Muscle of arm (tissue), 14 donors: ENCODE measurements around the gene LZIC. TPM values are rescaled to one million over a fixed set of nuclear protein-coding genes. Genes with fewer than 3 reads are reported as not detected.
"Not testable (repeated sequence)": the region's sequence is repeated elsewhere in the genome, so short reads cannot be mapped to it uniquely, and the experiment has no call there.

Source experiments
- DNase-seq: peaks from one replicate; pipeline ENCODE4 v3.0.0-alpha.2; 2013
- long read RNA-seq, 11 donors: transcript quantifications; one replicate each; lab custom pipeline, GENCODE V29; 2026
- polyA plus RNA-seq, 12 donors: library from polyadenylated mRNA; unstranded; fragments of 120-200 nt; gene quantifications; one replicate each; pipeline ENCODE4 v1.2.1, GENCODE V29; 2013; ENCODE audit not compliant: insufficient read length in 12 of 12

Gene LZIC
- polyA plus RNA-seq = 10 to 100 TPM in 11 of 12 donors, not detected in 1; 46.8 to 82.0 (median 60.2) TPM
- long read RNA-seq, donor 1, transcript LZIC-202 (8 exons, 2,281 nt) = major isoform, 7 of 16 reads
- long read RNA-seq, donor 1, transcript LZIC-201 (8 exons, 945 nt) = minor isoform, 5 of 16 reads
- long read RNA-seq, donor 1, partial matches to known transcripts = 0 of 16 reads
- long read RNA-seq, donor 1, other reads (novel, unspliced or antisense) = 0 of 16 reads
- long read RNA-seq, donor 2, transcript LZIC-201 (8 exons, 945 nt) = major isoform, 11 of 25 reads
- long read RNA-seq, donor 2, transcript LZIC-203 (7 exons, 1,405 nt) = major isoform, 11 of 25 reads
- long read RNA-seq, donor 2, partial matches to known transcripts = 0 of 25 reads
- long read RNA-seq, donor 2, other reads (novel, unspliced or antisense) = 0 of 25 reads
- long read RNA-seq, donor 3, transcript LZIC-201 (8 exons, 945 nt) = major isoform, 5 of 8 reads
- long read RNA-seq, donor 3, partial matches to known transcripts = 0 of 8 reads
- long read RNA-seq, donor 3, other reads (novel, unspliced or antisense) = 0 of 8 reads
- long read RNA-seq, donor 4, partial matches to known transcripts = 0 of 5 reads
- long read RNA-seq, donor 4, other reads (novel, unspliced or antisense) = 0 of 5 reads
- long read RNA-seq, donor 5, transcript LZIC-202 (8 exons, 2,281 nt) = major isoform, 10 of 29 reads
- long read RNA-seq, donor 5, transcript LZIC-201 (8 exons, 945 nt) = major isoform, 10 of 29 reads
- long read RNA-seq, donor 5, partial matches to known transcripts = 5 of 29 reads
- long read RNA-seq, donor 5, other reads (novel, unspliced or antisense) = 0 of 29 reads
- long read RNA-seq, donor 6, transcript LZIC-202 (8 exons, 2,281 nt) = major isoform, 7 of 13 reads
- long read RNA-seq, donor 6, partial matches to known transcripts = 0 of 13 reads
- long read RNA-seq, donor 6, other reads (novel, unspliced or antisense) = 0 of 13 reads
- long read RNA-seq, donor 7, partial matches to known transcripts = 0 of 8 reads
- long read RNA-seq, donor 7, other reads (novel, unspliced or antisense) = 0 of 8 reads
- long read RNA-seq, donor 8, transcript LZIC-201 (8 exons, 945 nt) = minor isoform, 5 of 18 reads
- long read RNA-seq, donor 8, transcript LZIC-203 (7 exons, 1,405 nt) = major isoform, 7 of 18 reads
- long read RNA-seq, donor 8, transcript LZIC-202 (8 exons, 2,281 nt) = minor isoform, 6 of 18 reads
- long read RNA-seq, donor 8, partial matches to known transcripts = 0 of 18 reads
- long read RNA-seq, donor 8, other reads (novel, unspliced or antisense) = 0 of 18 reads
- long read RNA-seq, donor 9, transcript LZIC-201 (8 exons, 945 nt) = major isoform, 5 of 8 reads
- long read RNA-seq, donor 9, partial matches to known transcripts = 0 of 8 reads
- long read RNA-seq, donor 9, other reads (novel, unspliced or antisense) = 0 of 8 reads
- long read RNA-seq, donor 10, transcript LZIC-203 (7 exons, 1,405 nt) = major isoform, 8 of 18 reads
- long read RNA-seq, donor 10, transcript LZIC-202 (8 exons, 2,281 nt) = major isoform, 8 of 18 reads
- long read RNA-seq, donor 10, partial matches to known transcripts = 0 of 18 reads
- long read RNA-seq, donor 10, other reads (novel, unspliced or antisense) = 0 of 18 reads
- long read RNA-seq, donor 11, transcript LZIC-203 (7 exons, 1,405 nt) = major isoform, 6 of 8 reads
- long read RNA-seq, donor 11, partial matches to known transcripts = 0 of 8 reads
- long read RNA-seq, donor 11, other reads (novel, unspliced or antisense) = 0 of 8 reads

DNA sequence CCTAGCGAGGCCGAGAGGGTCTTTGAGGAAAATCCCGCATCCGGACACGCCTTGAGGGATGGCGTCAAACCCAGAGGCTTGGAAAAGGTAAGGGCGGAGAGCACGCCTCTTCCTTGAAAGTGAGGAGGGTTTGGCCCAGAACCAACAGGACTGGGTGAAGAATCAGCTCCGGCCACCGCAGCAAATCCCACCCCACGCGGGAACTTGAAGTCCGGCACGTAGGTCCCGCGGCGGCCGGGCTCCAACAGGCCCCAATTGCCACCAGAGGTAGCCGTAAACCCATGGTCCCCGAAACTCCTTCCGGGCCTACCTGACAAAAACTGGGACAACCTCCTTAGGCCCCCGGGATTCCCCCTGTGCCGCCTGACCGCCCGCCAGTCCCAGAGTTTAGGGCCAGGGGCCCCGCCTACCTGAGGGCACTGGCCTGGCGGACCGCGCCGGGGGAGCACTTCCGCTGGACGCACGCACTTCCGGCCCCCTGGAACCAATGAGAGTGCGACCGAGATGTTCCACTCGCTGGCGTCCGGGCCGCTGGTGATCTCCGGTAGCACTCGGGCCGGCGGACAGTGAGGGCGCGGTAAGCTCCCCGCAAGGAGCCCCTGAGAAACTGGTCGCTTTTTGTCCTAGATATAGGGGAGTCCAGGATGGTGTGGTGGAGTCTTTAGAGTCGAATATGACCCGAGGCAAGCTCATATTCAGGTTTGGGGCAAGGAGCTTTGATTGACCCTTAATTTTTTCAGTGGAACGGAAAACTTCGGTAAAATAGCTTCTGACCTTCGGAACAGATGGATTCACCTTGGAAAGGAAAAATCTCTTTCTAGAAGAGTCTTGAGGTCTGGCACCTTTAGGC, at the start of gene LZIC, which contains the start of gene NMNAT1:
Gene LZIC, minus strand, starts transcription at position 453 of the 850 bp plus-strand sequence. CDS start 6,772 bp downstream, outside the sequence.
Gene NMNAT1, plus strand, starts transcription at position 537 of the 850 bp plus-strand sequence. CDS start 28,599 bp downstream, outside the sequence.
- peak; percentile 94 for DNase-seq

DNA sequence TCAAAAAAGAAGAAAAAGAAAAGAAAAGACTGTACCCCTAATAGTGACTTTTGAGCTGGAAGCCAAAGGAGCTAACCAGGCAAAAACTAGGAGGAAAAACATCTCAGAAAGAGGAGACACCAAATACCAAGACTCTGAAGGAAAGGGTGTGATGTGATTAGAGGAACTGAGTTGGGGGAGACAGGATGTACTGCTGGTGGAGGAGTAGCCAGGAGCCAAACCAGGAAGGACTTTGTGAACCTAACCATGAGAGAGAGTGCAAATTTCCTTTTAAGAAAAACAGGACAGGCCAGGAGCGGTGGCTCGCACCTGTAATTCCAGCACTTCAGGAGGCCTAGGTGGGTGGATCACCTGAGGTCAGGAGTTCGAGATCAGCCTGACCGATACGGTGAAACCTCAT, 49.7 kb upstream of the LZIC start:
- no peak for DNase-seq

DNA sequence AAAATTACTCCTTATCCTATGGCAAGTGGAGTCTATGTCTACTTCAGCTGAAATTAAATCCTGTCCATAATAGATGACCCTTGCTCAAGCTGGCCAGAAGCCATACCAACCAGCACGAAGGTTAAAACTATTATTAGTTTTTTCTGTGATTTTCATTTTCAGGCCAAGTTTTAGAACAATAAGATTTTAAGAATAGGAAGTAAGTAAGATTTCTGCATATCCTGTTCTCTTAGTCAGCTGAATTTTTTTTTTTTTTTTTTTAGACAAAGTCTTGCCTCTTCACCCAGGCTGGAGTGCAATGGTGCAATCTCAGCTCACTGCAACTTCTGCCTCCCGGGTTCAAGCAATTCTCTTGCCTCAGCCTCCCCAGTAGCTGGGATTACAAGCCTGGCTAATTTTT, 47.8 kb upstream of the LZIC start:
- no peak for DNase-seq

DNA sequence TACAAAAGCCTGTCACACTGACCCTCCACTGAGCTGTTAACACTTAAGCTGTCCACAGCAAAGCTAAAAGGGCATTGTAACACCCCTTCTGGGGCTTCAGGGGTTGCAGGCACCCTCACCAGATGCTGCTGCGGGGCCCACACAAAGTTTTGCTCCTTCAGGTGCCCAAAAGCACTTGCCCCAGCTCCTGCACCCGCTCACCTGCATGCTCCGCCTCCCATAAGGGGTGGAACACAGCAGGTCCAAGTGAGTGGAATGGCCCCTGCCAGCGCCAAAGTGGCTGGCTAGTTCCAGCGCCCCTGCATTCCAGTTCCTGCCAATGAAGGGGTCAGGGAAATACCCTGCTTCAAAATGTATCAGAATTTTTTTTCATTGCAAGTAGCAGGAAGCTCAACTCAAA, 46.6 kb upstream of the LZIC start:
- DNase-seq = no peak

DNA sequence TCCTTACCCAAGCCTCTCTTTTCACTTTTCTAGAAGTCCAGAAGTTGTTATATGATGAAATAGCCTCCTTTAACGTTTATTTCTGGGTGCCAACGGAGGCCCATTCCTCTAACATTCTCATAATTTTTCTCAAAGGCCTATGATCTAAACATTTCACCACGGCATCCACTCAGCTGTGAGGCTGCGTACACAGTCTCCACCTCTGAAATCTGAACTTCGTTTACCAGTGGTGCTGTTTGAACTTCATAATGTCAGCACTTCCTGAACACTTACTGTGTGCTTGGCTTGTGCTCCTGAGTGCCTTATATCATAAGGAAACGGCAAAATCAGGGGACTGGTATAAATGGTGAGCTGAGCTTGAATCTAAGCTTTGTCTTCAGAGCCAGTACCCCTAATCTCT, 41.8 kb upstream of the LZIC start:
- DNase-seq = no peak

DNA sequence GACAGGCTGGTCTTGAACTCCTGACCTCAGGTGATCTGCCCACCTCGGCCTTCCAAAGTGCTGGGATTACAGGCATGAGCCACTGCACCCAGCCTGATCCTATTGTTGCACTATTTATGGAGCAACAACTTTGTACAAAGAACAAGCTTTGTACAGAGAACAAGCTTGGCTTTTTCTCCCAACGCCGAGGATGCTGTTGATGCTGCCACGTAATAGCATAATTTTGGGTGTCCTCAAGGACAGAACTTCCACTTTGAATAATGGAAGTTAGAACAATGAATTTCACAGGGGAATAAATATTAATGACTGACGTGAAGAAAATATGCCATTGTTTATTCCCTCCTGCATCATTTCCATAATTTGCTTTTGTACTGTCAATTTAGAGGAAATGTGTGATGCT, 41.1 kb upstream of the LZIC start:
- no peak for DNase-seq

DNA sequence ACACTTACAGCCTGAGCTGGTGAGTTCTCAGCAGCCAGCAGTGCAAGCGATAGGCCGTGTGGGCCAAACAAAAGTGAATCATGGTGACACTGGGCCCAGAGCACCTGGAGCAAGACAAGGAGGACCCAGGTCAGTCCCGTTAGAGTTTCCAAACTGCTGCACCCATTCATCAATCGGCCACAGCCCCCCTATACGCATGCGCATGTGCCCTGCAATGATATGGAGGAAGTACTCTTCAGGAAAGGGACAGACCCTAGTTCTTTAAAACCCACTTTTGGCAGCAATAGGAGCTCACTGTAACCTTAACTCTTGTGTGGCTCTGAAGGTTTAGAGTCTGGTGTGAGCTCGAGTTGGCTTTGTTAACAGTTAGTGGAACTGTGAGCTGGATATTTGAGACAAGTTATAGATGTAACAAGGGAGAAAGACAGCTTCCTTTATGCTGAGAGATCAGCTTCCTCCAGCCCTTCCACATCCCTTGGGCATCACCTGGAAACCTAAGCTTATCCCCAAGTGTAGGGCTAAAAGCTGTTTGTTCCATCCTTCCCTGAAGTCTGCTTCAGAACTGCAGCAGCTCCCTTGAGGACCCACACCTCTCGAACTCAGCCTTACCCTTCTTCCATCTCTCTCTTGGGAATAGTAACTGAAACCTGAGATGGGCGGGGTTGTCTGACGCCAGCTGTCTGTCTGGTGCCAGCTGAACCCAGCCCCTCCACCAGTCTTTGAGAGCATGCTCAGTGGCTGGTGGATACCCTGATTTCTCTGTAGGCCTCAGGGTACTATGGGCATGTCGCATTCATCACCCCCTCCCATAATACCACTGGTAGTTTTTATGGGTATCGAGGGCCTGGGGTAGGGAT, 17.7 kb upstream of the LZIC start:
- DNase-seq = no peak

DNA sequence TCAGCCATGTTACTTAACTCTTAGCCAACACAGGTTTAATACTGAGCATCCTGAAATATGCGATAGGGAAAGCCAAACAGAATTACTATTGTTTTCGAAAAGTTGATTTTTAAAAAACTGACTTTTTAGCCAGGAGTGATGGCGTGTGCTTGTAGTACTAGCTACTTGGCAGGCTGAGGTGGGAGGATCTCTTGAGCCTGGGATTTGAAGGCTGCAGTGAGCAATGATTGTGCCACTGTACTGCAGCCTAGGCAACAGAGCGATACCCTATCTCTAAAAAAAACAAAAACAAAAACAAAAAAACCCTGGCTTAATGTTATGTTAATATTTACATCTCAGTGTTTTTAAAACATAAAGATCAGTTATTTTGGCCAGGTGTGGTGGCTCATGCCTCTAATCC, 16.8 kb upstream of the LZIC start:
- no peak for DNase-seq

DNA sequence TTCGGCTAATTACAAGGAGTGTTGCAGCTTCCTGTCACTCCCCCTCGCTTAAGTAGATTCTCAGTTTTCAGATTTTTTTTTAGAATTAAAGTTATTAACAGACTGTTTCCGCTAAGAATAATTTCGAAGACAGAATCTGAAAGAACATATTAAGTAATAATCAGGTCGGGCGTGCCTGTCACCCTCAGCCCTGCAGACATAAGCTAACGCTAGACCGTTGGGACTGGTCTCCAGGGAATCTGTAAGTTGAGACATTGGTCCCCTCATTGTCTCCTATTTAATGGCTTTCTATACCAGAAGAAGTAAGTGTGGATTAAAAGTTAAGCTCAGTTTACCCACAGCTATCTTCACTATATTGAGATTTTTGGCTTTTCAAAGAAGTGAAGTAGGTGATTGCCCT, 14.5 kb upstream of the LZIC start:
- no peak for DNase-seq

DNA sequence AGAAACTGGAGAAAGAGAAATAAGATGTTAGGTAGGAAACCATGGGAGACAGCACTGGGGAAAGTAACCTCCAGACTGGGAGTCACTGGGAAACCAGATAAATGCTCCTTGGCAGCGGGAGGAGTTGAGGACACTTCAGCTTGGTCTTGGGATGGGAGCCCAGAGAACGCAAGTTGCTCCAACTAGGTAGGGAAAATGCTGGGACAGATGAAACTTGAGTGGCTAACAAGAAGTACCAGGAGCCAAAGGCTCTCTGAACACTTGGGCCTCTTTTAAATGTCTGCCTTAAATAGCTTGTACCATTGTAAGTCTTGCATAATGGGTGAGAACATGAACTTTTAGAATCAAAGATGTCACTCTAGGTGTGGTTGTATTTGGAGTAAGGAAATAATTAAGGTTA, 3.1 kb upstream of the LZIC start:
- no peak for DNase-seq

DNA sequence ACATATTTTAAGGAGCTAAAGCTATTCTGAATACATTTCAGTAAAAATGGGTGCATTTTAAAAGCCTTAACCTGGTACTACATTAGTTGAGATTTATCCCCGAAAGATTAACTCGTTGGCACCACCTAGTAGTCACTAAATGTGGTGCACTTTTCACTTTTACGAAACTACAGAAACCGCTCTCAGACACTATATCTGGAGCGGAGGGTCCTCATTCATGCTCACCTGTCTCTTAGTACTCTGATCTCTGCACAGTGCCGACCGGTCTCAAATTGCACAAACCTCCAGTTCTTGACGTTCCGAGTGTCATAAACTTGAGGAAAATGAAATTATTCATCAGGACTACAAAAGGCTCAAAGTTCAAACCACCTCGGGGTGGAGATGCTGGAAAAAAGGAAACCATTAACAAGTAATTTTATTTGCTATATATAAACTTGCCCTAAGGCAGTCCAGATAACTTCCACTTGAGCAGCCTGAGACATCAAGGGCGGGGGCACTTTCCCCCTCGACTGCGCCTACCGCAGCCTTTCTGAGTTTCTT, 722 bp downstream of the LZIC start:
- peak; percentile 46 for DNase-seq

DNA sequence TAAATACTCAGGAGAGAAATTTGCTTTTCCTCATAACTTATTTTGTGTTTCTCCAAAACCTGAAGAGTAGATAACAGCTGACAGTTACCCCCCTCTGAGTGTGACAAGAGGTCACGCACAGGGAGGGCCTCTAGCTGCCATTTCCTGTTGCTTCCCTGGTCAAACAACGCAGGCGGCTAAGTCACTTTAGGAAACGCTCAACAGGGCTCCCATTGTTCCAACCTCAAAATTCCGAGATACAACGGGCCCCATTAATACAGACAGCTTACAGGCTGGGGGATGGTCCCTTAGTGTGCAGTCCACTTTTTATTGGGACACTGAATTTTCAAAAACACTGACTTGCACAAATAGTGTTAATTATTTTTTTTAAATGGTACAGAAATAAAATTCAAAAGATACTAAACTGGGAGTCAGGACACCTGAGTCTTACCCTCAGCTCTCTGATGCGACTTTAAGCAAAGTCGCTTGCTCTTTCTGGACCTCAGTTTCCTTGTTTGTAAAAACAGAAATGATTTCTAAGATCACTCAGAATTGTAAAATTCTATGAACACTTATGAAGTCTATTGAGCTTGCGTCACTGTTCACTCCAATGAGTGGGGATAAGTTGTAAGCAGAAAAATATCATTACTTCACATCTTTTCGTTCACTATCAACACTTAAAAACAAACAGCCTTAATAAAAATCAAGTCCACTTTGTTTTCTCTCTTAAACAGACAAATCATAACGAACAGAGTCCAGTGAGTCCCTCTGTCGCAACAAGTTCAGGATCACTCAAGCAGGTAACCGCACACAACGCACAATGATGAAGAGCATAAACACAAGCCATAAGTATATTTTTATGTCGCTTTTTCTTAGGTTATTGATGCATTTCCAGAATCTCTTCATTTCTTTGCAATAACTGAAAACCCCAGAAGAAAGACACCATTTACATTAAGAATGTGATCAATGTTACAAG, 13.5 kb downstream of the LZIC start:
- DNase-seq = no peak

DNA sequence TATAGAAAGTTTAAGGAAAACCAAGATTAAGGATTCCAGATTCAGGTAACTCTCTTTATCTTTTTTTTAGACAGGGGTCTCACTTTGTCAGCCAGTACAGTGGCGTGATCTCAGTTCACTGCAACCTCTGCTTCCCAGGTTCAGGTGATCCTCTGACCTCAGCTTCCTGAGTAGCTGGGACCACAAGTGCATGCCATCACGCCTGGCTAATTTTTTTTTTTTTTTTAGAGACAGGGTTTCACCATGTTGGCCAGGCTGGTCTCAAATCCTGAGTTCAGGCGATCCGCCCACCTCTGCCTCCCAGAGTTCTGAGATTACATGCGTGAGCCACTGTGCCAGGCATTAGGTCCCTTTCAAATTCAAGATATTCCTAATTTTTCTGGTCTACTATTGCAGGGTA, 15.9 kb downstream of the LZIC start:
- no peak for DNase-seq

DNA sequence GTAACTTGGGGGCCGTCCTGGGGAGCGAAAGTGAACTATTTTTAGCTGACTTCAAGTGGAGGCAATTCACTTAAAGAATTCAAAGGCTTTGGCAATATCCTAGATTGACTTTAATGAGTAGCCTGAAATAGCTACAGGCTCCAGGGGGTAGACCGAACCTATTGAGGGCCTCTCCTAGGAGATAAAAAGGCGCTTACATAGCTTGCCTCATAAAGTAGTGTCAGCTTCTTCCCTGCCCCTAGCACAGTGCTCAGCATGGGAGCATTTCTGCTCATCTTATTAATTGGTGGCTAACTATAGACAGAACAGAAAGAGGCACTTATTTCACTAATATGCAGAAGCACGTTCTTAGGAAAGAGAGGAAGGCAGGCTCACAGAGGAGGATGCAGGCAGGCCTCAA, 20.8 kb downstream of the LZIC start:
- no peak for DNase-seq

DNA sequence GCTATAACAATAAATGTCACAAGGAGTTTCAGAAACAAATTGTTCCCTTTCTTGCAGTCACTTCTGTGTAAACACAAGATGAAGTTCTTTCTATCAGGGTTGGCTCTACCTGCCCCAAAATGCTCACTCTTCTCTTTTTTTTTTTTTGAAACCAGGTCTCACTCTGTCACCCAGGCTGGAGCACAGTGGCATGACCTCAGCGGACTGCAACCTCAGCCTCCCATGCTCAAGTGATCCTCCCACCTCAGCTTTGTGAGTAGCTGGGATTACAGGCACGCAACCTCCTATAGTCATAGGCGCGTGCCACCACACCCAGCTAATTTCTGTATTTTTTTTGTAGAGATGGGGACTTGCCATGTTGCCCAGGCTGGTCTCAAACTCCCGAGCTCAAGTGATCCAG, 22.6 kb downstream of the LZIC start:
- no peak for DNase-seq

DNA sequence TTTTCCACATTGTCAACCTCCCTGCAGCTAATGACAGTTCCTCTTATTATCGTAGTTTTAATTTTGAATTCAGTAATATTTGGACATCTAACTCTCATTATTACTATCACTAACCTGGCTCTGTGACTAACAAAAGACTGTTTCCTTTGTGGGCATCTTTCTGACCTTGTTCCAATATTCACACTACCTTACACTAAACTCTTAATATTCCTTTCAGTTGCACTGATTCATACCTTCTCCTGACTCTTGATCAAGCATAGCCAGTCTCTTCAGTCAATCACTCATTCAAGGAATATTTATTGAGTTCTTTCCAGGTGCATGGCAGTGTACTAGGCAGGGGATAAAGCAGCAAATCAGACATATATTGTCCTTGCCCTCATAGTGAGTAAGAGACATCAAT, 25.3 kb downstream of the LZIC start:
- DNase-seq = no peak

DNA sequence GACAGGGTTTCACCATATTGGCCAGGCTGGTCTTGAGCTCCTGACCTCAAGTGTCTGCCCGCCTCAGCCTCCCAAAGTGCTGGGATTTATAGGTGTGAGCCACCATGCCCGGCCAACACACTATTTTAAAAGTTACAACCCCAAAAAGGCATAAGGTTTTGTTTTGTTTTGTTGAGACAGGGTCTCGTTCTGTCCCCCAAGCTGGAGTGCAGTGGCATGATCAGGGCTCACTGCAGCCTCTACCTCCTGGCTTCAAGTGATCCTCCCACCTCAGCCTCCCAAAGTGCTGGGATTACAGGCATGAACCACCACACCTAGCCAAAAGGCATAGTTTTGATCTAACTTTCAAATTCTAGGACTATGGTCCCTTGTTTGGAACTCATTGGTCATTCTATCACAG, 25.7 kb downstream of the LZIC start:
- DNase-seq = not testable (repeated sequence)
